H1 (cell line): ENCODE results near the gene MAF. TPM values are rescaled to one million over a fixed set of nuclear protein-coding genes. Genes with fewer than 3 reads are reported as not detected.

ENCODE experiments used
- SP1 ChIP-seq: IDR thresholded peaks from 2 replicates; pipeline ENCODE4 v1.6.1; 2011; ENCODE audit warnings: low read depth, low read length
- polyA plus RNA-seq, 7 experiments: library from polyadenylated mRNA; depleted of rRNA in 3 of 7; stranded (reverse) in 5 of 7; unstranded in 2 of 7; fragments of >200 nt in 5 of 7; fragments of 200-250 nt in 2 of 7; gene quantifications; 1 replicate in 5 of 7; 2 replicates in 1 of 7; 4 replicates in 1 of 7; pipeline versions ENCODE4 v1.2.1 to v1.2.3, GENCODE V29; 2011 to 2013; ENCODE audit warnings: missing spikeins in 2 of 7, mixed read lengths in 2 of 7
- total RNA-seq: library from RNA; stranded (reverse); fragmentation: NEBNext Ultra II Directional; extraction: Animal tissue kit (Norgen Biotek cat#: 25700); gene quantifications from 2 replicates; pipeline ENCODE4 v1.2.1, GENCODE V29; 2021

Gene MAF
- total and polyA plus RNA-seq, 2 of the 8 experiments (the other 6 are each of a cell fraction or from before 2014, with no cell fraction given) = 1.3 to 2.7 TPM

- no peak for TF ChIP-seq SP1
- TF ChIP-seq, all 59 proteins: peak for 0
These were observed 44.6 kb upstream of the MAF start (continued) for GRCh38 chr16:79644971-79645667.
